ENCODE data around the gene TRAF1.

The TRAF1 gene

GRCh38 chr9:120898396-120898795, 28.2 kb downstream of the TRAF1 start:
- H3K27ac ChIP-seq: no peak overlapping the region
- no peak for DNase-seq

GRCh38 chr9:120895951-120896350, 30.6 kb downstream of the TRAF1 start:
- no peak overlapping the region for H3K27ac ChIP-seq
- TF ChIP-seq CTCF (IDR thresholded peaks at IDR 0.05; ENCODE audit: low read depth, low read length): no peak
- H3K27me3 ChIP-seq (ENCODE audit: insufficient read depth, low read depth, severe bottlenecking): no peaks in the 10 kb centered on the region
- H3K4me3 ChIP-seq (ENCODE audit: low read depth, low read length): no peak overlapping the region
- DNase-seq: no peak
- no peaks in the 10 kb centered on the region for H3K36me3 ChIP-seq
- no peaks in the 10 kb centered on the region for H3K9me3 ChIP-seq (ENCODE audit: severe bottlenecking)

More at GRCh38 chr9:120898396-120898795, 28.2 kb downstream of the TRAF1 start:
- TF ChIP-seq CTCF (IDR thresholded peaks at IDR 0.05; ENCODE audit: low read depth, low read length): no peak
- H3K9me3 ChIP-seq (ENCODE audit: severe bottlenecking): no peaks in the 10 kb centered on the region
- H3K4me3 ChIP-seq (ENCODE audit: low read depth, low read length): no peak overlapping the region
- no peaks in the 10 kb centered on the region for H3K36me3 ChIP-seq
- no peaks in the 10 kb centered on the region for H3K27me3 ChIP-seq (ENCODE audit: insufficient read depth, low read depth, severe bottlenecking)

GRCh38 chr9:120894321-120895148, 32.1 kb downstream of the TRAF1 start:
- no peak for DNase-seq

GRCh38 chr9:120893611-120894307, 32.8 kb downstream of the TRAF1 start:
- Histone ChIP-seq H3K27me3 (ENCODE audit: insufficient read depth, low read depth, severe bottlenecking) (no peaks in the 10 kb centered on the region), H3K9me3 (ENCODE audit: severe bottlenecking) (no peaks in the 10 kb centered on the region), H3K27ac (no peak overlapping the region), H3K36me3 (no peaks in the 10 kb centered on the region), H3K4me3 (ENCODE audit: low read depth, low read length) (no peak overlapping the region)
- TF ChIP-seq CTCF (IDR thresholded peaks at IDR 0.05; ENCODE audit: low read depth, low read length): no peak
- no peak for DNase-seq

More at GRCh38 chr9:120894321-120895148, 32.1 kb downstream of the TRAF1 start:
- no peak for TF ChIP-seq CTCF (IDR thresholded peaks at IDR 0.05; ENCODE audit: low read depth, low read length)
- H3K4me3 ChIP-seq (ENCODE audit: low read depth, low read length): no peak overlapping the region
- H3K27me3 ChIP-seq (ENCODE audit: insufficient read depth, low read depth, severe bottlenecking): no peaks in the 10 kb centered on the region
- no peaks in the 10 kb centered on the region for H3K36me3 ChIP-seq
- no peak overlapping the region for H3K27ac ChIP-seq
- H3K9me3 ChIP-seq (ENCODE audit: severe bottlenecking): no peaks in the 10 kb centered on the region

GRCh38 chr9:120892748-120893610, 33.6 kb downstream of the TRAF1 start:
- H3K9me3 ChIP-seq (ENCODE audit: severe bottlenecking): no peaks in the 10 kb centered on the region
- TF ChIP-seq CTCF (IDR thresholded peaks at IDR 0.05; ENCODE audit: low read depth, low read length): no peak
- H3K27me3 ChIP-seq (ENCODE audit: insufficient read depth, low read depth, severe bottlenecking): no peaks in the 10 kb centered on the region
- H3K27ac ChIP-seq: no peak overlapping the region
- H3K36me3 ChIP-seq: no peaks in the 10 kb centered on the region
- DNase-seq: no peak
- no peak overlapping the region for H3K4me3 ChIP-seq (ENCODE audit: low read depth, low read length)
